GM12873 (cell line): ENCODE measurements around the gene ARL8B.

Source experiments
- TF ChIP-seq, protein P1 (sequence below): IDR thresholded peaks from 2 replicates; pipeline ENCODE4 v1.5.1; 2012; ENCODE audit warnings: low read depth, mild to moderate bottlenecking, moderate library complexity, low read length, control low read depth; ENCODE audit not compliant: insufficient read depth; ENCODE audit errors: missing control alignments

The ARL8B gene

DNA sequence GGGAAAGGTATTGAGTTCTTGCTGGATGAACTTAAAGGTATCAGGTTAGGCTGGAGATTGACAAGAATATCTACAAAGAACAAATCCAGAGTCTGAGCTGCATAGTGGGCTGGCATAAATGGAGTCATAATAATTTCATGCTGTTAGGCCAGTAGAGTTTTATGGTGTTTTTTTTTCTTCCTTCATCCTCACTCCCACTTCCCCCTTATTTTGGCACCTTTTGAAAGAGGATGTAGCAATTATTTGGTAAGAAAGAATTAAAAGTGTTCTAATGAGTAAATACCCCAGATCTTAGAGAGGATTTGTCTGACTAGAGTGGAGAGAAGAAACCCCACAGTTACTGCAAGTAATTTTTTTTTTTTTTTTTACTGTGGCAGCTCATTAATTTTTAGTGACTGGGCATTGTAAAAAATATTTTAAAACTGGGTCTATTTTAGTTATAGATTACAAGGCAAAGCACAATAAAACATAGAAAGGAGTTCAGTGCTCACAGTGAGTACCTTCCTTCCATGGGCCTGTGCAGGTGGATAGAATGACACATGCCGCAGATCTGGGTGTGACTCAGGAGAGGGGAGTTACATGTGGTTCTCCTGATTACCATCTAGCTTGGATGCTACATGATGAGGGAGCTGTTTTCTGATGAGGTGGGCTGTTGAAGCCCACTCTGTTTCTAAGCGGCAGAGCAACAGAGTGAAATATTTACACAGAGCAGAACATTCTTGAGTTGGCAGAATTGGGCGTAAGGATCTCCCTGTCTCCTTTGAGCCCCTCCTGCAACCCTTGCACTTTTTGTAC, 70.7 kb downstream of the ARL8B start:
- TF ChIP-seq, protein P1, sequence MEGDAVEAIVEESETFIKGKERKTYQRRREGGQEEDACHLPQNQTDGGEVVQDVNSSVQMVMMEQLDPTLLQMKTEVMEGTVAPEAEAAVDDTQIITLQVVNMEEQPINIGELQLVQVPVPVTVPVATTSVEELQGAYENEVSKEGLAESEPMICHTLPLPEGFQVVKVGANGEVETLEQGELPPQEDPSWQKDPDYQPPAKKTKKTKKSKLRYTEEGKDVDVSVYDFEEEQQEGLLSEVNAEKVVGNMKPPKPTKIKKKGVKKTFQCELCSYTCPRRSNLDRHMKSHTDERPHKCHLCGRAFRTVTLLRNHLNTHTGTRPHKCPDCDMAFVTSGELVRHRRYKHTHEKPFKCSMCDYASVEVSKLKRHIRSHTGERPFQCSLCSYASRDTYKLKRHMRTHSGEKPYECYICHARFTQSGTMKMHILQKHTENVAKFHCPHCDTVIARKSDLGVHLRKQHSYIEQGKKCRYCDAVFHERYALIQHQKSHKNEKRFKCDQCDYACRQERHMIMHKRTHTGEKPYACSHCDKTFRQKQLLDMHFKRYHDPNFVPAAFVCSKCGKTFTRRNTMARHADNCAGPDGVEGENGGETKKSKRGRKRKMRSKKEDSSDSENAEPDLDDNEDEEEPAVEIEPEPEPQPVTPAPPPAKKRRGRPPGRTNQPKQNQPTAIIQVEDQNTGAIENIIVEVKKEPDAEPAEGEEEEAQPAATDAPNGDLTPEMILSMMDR = no peak

DNA sequence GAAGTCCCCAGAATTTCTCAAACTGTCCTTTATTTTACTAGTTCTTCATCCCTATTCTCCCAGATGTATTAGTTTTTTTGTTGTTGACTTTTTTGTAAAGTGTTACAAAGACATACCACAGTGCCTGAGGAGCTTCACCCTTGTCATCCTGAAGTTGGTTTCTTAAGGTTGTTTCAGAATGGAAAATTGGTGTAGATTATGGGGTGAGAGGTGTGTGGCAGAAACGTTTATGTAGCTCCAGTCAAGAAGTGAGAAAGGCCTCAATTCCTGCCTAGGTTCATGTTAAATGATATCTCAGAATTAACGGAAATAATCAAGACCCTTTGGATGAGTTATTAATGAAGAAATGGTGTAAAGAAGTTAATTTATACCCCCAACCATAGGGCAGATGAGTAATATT, 72.2 kb downstream of the ARL8B start:
- TF ChIP-seq, protein P1 = no peak

DNA sequence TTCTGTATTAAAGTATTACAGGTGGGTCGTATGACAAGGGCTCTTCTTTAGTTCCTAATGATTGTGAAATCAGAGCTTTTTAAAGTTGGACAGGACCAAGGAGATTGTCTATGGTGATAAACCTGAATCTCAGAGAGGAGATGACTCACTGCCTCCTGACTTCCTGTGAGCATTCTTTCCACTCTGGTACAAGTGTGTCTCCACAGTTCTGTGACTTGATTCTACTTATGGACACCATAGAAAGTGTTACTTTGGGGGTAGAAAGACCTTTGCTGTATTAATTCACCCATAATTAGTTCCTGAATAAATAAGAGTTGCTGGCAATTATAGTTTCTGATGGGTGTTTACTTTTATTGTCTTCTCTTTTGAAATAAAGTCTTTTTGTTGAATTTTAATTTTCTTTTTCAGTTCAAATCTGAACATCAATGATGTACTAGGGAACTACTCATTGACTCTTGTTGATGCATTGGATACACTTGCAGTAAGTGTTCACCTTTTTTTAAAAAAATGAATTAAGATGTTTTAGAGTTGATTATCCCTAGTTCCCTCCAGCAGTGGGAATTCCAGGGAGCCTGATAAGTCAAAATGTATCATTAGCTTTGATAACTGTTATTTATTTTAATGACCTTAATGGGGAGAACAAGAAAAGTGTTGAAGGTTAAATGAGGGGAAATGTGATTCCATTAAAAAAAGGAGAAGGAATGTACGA, 72.9 kb downstream of the ARL8B start:
- TF ChIP-seq, protein P1 = no peak

DNA sequence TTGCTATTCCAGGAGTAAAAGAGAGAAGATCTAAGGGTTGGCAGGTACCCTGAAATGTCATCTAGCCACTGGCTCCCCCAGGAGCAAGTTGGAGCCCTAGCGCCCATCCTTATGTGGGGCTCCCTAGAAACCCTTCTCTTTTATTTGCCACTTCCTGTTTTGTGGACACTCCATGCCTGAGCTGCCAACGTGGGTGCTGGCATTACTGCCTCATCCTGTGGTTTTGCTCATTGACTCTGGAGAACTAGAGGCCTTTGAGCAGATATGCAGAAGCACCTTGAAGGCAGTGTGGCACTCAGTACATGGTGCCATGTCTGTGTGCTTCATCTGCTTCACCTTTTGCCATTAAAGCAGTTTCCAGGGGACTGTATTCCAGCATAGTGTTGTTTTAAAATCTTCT, 73.5 kb downstream of the ARL8B start:
- TF ChIP-seq, protein P1 = peak; percentile 4

- TF ChIP-seq, protein P1 = no peak
Observed at GRCh38 chr3:5197022-5197421, 74.9 kb downstream of the ARL8B start.

GRCh38 chr3:5197470-5198312, 75.6 kb downstream of the ARL8B start:
- TF ChIP-seq, protein P1 = no peak

- TF ChIP-seq, protein P1 = no peak
Observed at GRCh38 chr3:5198313-5198677, 76.2 kb downstream of the ARL8B start.
